GM12864 (cell line): ENCODE data around the gene SFMBT2.

ENCODE experiments used
- DNase-seq: peaks from one replicate; pipeline ENCODE4 v3.0.0-alpha.2; 2011; ENCODE audit warnings: low read depth
- H3K4me3 ChIP-seq: 2 replicates; pipeline ENCODE4 v1.5.1; 2011; ENCODE audit warnings: mild to moderate bottlenecking, low read depth, low read length, control low read depth
- CTCF ChIP-seq: IDR thresholded peaks from 2 replicates; pipeline ENCODE4 v1.5.1; 2011; ENCODE audit warnings: low read depth, mild to moderate bottlenecking, moderate library complexity, low read length, control low read depth, inconsistent platforms; ENCODE audit errors: missing control alignments

Gene SFMBT2

GRCh38 chr10:7333961-7334641 is 76.7 kb downstream of the SFMBT2 start:
- DNase-seq = no peak
- TF ChIP-seq CTCF = no peak
- H3K4me3 ChIP-seq = no peak overlapping the region

- no peak for DNase-seq
- TF ChIP-seq CTCF = no peak
- no peak overlapping the region for H3K4me3 ChIP-seq
Measured at GRCh38 chr10:7329219-7329618, 81.6 kb downstream of the SFMBT2 start.

DNA sequence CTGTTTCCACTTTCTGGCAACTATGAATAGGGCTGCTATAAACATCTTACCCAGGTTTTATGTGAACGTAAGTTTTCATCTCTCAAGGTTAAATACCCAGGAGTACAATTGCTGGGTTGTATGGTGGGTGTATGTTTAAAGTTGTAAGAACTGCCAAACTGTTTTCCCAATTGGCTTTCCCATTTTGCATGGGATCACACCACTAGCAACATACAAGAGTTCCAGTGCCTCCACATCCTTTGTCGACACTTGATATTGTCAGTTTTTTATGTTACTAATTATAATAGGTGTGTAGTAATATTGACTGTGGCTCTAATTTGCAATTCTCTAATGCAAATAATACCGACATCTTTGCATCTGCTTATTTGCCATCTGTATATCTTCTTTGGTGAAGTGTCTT is 82.9 kb downstream of the SFMBT2 start:
- no peak for TF ChIP-seq CTCF
- no peak overlapping the region for H3K4me3 ChIP-seq
- no peak for DNase-seq

GRCh38 chr10:7322623-7323022 is 88.2 kb downstream of the SFMBT2 start:
- no peak for DNase-seq
- TF ChIP-seq CTCF = no peak
- no peak overlapping the region for H3K4me3 ChIP-seq

DNA sequence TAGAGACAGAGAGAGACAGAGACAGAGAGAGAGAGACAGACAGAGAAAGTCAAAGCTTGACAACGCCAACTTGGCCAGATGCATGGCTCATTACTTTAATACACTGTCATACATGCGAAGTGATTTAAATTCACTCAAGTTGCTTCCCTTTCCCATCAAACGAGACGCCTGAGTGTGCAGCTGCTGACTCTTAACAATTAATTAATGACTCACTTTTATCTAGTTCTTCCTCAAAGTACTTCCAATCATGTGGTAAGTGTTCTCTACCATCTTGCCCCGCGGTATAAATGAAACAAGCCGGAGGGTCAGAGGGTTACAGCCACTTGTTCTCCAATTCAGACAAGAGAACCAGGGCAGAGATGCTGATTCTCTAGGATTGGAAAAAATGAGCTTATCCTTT is 90.8 kb downstream of the SFMBT2 start:
- H3K4me3 ChIP-seq = no peak overlapping the region
- no peak for DNase-seq
- TF ChIP-seq CTCF = no peak

DNA sequence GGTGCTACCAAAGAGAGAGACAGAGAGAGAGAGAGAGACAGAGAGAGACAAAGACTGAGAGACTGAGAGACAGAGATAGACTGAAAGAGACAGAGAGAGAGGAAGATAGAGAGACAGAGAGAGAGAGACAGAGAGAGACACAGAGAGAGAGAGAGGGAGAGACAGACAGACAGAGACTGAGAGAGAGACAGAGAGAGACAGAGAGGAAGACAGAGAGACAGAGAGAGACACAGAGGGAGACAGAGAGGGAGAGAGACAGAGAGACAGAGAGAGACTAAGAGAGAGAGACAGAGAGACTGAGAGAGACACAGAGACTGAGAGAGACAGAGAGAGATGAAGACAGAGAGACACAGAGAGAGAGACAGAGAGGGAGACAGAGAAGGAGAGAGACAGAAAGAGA is 91.2 kb downstream of the SFMBT2 start:
- DNase-seq = no peak
- TF ChIP-seq CTCF = no peak
- H3K4me3 ChIP-seq = no peak overlapping the region

- DNase-seq = no peak
- H3K4me3 ChIP-seq = no peak overlapping the region
- no peak for TF ChIP-seq CTCF
Measured at GRCh38 chr10:7318836-7319235, 92.0 kb downstream of the SFMBT2 start.
